GM12801 (cell line): ENCODE measurements around the gene TMEM187.

Source experiments
- CTCF ChIP-seq: IDR thresholded peaks from one replicate; pipeline ENCODE4 v1.5.1; 2011; ENCODE audit warnings: control low read depth; ENCODE audit not compliant: insufficient read length; ENCODE audit errors: extremely low read depth

The TMEM187 gene

GRCh38 chrX:153953892-153954557, 18.5 kb upstream of the TMEM187 start:
- no peak for TF ChIP-seq CTCF

GRCh38 chrX:153954558-153955227, 17.9 kb upstream of the TMEM187 start:
- TF ChIP-seq CTCF: no peak

- no peak for TF ChIP-seq CTCF
These were observed 17.3 kb upstream of the TMEM187 start for GRCh38 chrX:153955228-153955732.

GRCh38 chrX:153956044-153956907, 16.3 kb upstream of the TMEM187 start:
- no peak for TF ChIP-seq CTCF

- no peak for TF ChIP-seq CTCF
These were observed 15.3 kb upstream of the TMEM187 start for GRCh38 chrX:153957224-153957623.

GRCh38 chrX:153958605-153959004, 13.9 kb upstream of the TMEM187 start:
- TF ChIP-seq CTCF: no peak

- TF ChIP-seq CTCF: no peak
These were observed 12.9 kb upstream of the TMEM187 start for GRCh38 chrX:153959649-153960048.
